SU-DHL-6 (cell line): ENCODE measurements around the gene AGXT.

Source experiments
- H2AFZ ChIP-seq: fragments of 200-600 bp; sonication (generic); 2 replicates; pipeline ENCODE4 v1.6.1; 2014; ENCODE audit warnings: low read depth, mild to moderate bottlenecking, moderate library complexity, mixed read lengths, antibody characterized with exemption, low read length; ENCODE audit not compliant: severe bottlenecking
- H3F3A ChIP-seq: fragments of 200-600 bp; shearing (Covaris generic); 2 replicates; pipeline ENCODE4 v1.6.0; 2016; ENCODE audit warnings: antibody characterized with exemption, mild to moderate bottlenecking; ENCODE audit not compliant: insufficient read depth
- H3K27ac ChIP-seq: fragments of 200-600 bp; sonication (generic); 2 replicates; pipeline ENCODE4 v1.5.1; 2016; ENCODE audit warnings: low read depth, mild to moderate bottlenecking, low read length, moderate library complexity, mixed read lengths
- H3K27me3 ChIP-seq: fragments of 200-600 bp; sonication (generic), shearing (Covaris generic); 2 replicates; pipeline ENCODE4 v1.6.0; 2014; ENCODE audit warnings: mild to moderate bottlenecking, low read length
- H3K36me3 ChIP-seq: fragments of 200-600 bp; sonication (generic); 2 replicates; pipeline ENCODE4 v1.6.1; 2014; ENCODE audit warnings: mild to moderate bottlenecking, low read length, mixed read lengths
- H3K4me2 ChIP-seq: fragments of 300-600, 200-600 bp; shearing (Covaris generic), sonication (generic); 2 replicates; pipeline ENCODE4 v1.6.0; 2014; ENCODE audit warnings: low read length, low read depth, mild to moderate bottlenecking; ENCODE audit not compliant: poor library complexity, severe bottlenecking
- H3K4me3 ChIP-seq: fragments of 200-600 bp; sonication (generic); 2 replicates; pipeline ENCODE4 v1.5.1; 2014; ENCODE audit warnings: antibody characterized with exemption, low read length, mild to moderate bottlenecking, mixed read lengths; ENCODE audit not compliant: insufficient read depth, poor library complexity, severe bottlenecking
- H3K79me2 ChIP-seq: fragments of 200-600 bp; sonication (generic); 2 replicates; pipeline ENCODE4 v1.6.1; 2014; ENCODE audit warnings: mild to moderate bottlenecking, low read length, moderate library complexity; ENCODE audit not compliant: insufficient read depth
- H3K9ac ChIP-seq: fragments of 200-600 bp; sonication (generic); 2 replicates; pipeline ENCODE4 v1.7.0; 2014; ENCODE audit warnings: mild to moderate bottlenecking, low read length
- H3K9me2 ChIP-seq: fragments of 200-600 bp; sonication (generic); replicated peaks from 2 replicates; pipeline ENCODE4 v1.6.1; 2014; ENCODE audit warnings: low read length; ENCODE audit not compliant: insufficient read depth
- H3K9me3 ChIP-seq: fragments of 200-600 bp; sonication (generic); 2 replicates; pipeline ENCODE4 v1.6.1; 2014; ENCODE audit warnings: low read length, mixed read lengths; ENCODE audit not compliant: insufficient read depth
- H4K20me1 ChIP-seq: fragments of 200-600 bp; sonication (generic); 2 replicates; pipeline ENCODE4 v1.6.1; 2014; ENCODE audit warnings: low read depth, mild to moderate bottlenecking, antibody characterized with exemption, low read length, moderate library complexity, mixed read lengths
- CTCF ChIP-seq: fragments of 200-600 bp; sonication (generic); IDR thresholded peaks from one replicate; pipeline ENCODE4 v1.5.1; 2017; ENCODE audit warnings: antibody characterized with exemption, mild to moderate bottlenecking, low read length, moderate library complexity; ENCODE audit not compliant: insufficient read depth, poor library complexity, severe bottlenecking
- EZH2phosphoT487 ChIP-seq: fragments of 200-600 bp; sonication (generic), shearing (Covaris generic); conservative IDR thresholded peaks from 2 replicates; pipeline ENCODE4 v1.6.1; 2018; ENCODE audit warnings: mild to moderate bottlenecking, antibody characterized with exemption, low read length, moderate library complexity, mixed read lengths

The AGXT gene

GRCh38 chr2:240903191-240904060, 34.8 kb downstream of the AGXT start:
- H3K9me2 ChIP-seq, result no peaks in the 10 kb centered on the region
- no peak overlapping the region for H3K4me2 ChIP-seq
- no peaks in the 10 kb centered on the region for H3K27me3 ChIP-seq
- H3K9me3 ChIP-seq, result no peaks in the 10 kb centered on the region
- no peaks in the 10 kb centered on the region for H3F3A ChIP-seq
- no peak overlapping the region for H2AFZ ChIP-seq
- H3K36me3 ChIP-seq, result no peaks in the 10 kb centered on the region
- H4K20me1 ChIP-seq, result no peaks in the 10 kb centered on the region
- H3K9ac ChIP-seq, result no peak overlapping the region
- no peak overlapping the region for H3K4me3 ChIP-seq
- no peak for TF ChIP-seq CTCF
- TF ChIP-seq EZH2phosphoT487, result no peak
- no peak overlapping the region for H3K27ac ChIP-seq
- no peaks in the 10 kb centered on the region for H3K79me2 ChIP-seq

GRCh38 chr2:240904216-240905175, 35.9 kb downstream of the AGXT start:
- Histone ChIP-seq H3K9me3 (no peaks in the 10 kb centered on the region), H3K4me2 (no peak overlapping the region), H3K4me3 (no peak overlapping the region), H4K20me1 (no peaks in the 10 kb centered on the region), H3F3A (no peaks in the 10 kb centered on the region), H3K27me3 (no peaks in the 10 kb centered on the region), H3K27ac (no peak overlapping the region), H3K79me2 (no peaks in the 10 kb centered on the region), H3K9ac (no peak overlapping the region), H2AFZ (no peak overlapping the region), H3K9me2 (no peaks in the 10 kb centered on the region), H3K36me3 (no peaks in the 10 kb centered on the region)
- TF ChIP-seq EZH2phosphoT487 (no peak), CTCF (no peak)

GRCh38 chr2:240905176-240905781, 36.7 kb downstream of the AGXT start:
- Histone ChIP-seq H3F3A (no peaks in the 10 kb centered on the region), H3K4me2 (no peak overlapping the region), H3K9ac (no peak overlapping the region), H3K36me3 (no peaks in the 10 kb centered on the region), H3K27ac (no peak overlapping the region), H4K20me1 (no peaks in the 10 kb centered on the region), H3K4me3 (no peak overlapping the region), H2AFZ (no peak overlapping the region), H3K79me2 (no peaks in the 10 kb centered on the region), H3K9me3 (no peaks in the 10 kb centered on the region), H3K27me3 (no peaks in the 10 kb centered on the region), H3K9me2 (no peaks in the 10 kb centered on the region)
- TF ChIP-seq CTCF (no peak), EZH2phosphoT487 (no peak)
